Upper lobe of right lung (tissue), 1 donor: ENCODE measurements around the gene PDK2. TPM values are rescaled to one million over a fixed set of nuclear protein-coding genes. Genes with fewer than 3 reads are reported as not detected.
A peak's percentile ranks its signal among the peaks of the same experiment; 100 is the strongest.

Experiments used
- ATAC-seq: fragments of 200-7000 bp; cut with Tn5 transposase; one replicate; pipeline ENCODE4 v1.9.1; 2020; ENCODE audit warnings: mild to moderate bottlenecking, moderate library complexity
- DNase-seq: peaks from one replicate; pipeline ENCODE4 v3.0.0-alpha.2; 2020
- H3K27ac ChIP-seq: fragments of 200-600 bp; one replicate; pipeline ENCODE4 v1.8.0; 2022
- H3K27me3 ChIP-seq: fragments of 200-600 bp; one replicate; pipeline ENCODE4 v1.8.0; 2022; ENCODE audit warnings: mild to moderate bottlenecking
- H3K36me3 ChIP-seq: fragments of 200-600 bp; one replicate; pipeline ENCODE4 v1.8.0; 2022
- H3K4me1 ChIP-seq: fragments of 200-600 bp; one replicate; pipeline ENCODE4 v1.8.0; 2022
- H3K4me3 ChIP-seq: fragments of 200-600 bp; one replicate; pipeline ENCODE4 v1.8.0; 2022; ENCODE audit warnings: mild to moderate bottlenecking
- H3K9me3 ChIP-seq: fragments of 200-600 bp; one replicate; pipeline ENCODE4 v1.8.0; 2022
- intact Hi-C: fragments of 100-400 bp; cut with DNase I; formaldehyde crosslinking; loops from one replicate; pipeline ENCODE4 v1.11.0; 2022
- total RNA-seq: library from RNA; stranded (reverse); fragmentation: NEBNext Ultra II Directional; extraction: Animal tissue kit (Norgen Biotek cat#: 25700); gene quantifications from one replicate; pipeline ENCODE4 v1.2.1, GENCODE V29; 2021
- TF ChIP-seq, protein P1 (sequence below): fragments of 200-600 bp; IDR thresholded peaks from one replicate; pipeline ENCODE4 v1.8.0; 2022; ENCODE audit warnings: antibody characterized with exemption
- donor health status: DM: no; HTN: yes; CAD: no; lungs with severe emphysema.

Gene PDK2
- total RNA-seq, 1 donor from 2014 or later, result 30.2 TPM

DNA sequence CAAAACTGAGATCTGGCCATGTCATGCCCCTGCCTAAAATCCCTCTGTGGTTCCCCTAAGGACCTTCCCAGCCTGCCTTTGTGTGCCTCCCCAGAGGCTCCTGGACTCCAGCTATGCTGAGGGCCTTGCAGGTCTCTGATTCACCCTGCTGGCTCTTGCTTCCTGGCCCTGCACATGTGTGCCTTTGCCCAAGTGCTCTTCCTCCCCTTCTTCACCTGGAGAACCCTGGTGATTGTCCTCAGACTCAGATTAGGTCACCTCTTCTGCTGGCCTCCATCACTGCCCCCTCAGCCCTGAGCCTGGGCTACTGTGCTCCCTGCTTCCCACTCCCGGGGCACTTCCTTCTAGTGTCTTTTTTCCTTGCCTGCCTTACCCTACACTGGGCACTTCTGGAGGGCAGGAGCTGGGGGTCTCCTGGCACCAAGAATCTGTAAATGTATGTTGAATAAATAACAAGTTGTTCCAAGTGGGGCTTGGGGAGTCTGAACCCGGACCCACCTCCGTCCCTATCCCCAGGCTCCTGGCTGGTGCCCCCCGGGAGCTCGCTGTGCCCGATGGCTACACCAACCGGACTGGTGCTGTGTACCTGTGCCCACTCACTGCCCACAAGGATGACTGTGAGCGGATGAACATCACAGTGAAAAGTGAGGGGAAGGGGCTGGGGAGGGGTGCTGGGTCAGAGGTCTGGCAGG lies 31.4 kb upstream of the PDK2 start:
- H3K4me3 ChIP-seq, result no peak overlapping the region
- ATAC-seq, result no peak
- peaks cover 22% of the 10 kb centered on the region for H3K36me3 ChIP-seq
- H3K27me3 ChIP-seq, result no peaks in the 10 kb centered on the region
- TF ChIP-seq, protein P1, sequence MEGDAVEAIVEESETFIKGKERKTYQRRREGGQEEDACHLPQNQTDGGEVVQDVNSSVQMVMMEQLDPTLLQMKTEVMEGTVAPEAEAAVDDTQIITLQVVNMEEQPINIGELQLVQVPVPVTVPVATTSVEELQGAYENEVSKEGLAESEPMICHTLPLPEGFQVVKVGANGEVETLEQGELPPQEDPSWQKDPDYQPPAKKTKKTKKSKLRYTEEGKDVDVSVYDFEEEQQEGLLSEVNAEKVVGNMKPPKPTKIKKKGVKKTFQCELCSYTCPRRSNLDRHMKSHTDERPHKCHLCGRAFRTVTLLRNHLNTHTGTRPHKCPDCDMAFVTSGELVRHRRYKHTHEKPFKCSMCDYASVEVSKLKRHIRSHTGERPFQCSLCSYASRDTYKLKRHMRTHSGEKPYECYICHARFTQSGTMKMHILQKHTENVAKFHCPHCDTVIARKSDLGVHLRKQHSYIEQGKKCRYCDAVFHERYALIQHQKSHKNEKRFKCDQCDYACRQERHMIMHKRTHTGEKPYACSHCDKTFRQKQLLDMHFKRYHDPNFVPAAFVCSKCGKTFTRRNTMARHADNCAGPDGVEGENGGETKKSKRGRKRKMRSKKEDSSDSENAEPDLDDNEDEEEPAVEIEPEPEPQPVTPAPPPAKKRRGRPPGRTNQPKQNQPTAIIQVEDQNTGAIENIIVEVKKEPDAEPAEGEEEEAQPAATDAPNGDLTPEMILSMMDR, result no peak
- intact Hi-C loops, result no loop called here
- no peaks in the 10 kb centered on the region for H3K9me3 ChIP-seq
- DNase-seq, result no peak
- peaks cover 68% of the 10 kb centered on the region for H3K4me1 ChIP-seq
- peak overlapping the region; percentile 85 for H3K27ac ChIP-seq

- peak; percentile 52 for ATAC-seq
- H3K4me1 ChIP-seq, result peaks cover 61% of the 10 kb centered on the region
- intact Hi-C loops, result no loop called here
These were observed 30.7 kb upstream of the PDK2 start for GRCh38 chr17:50064253-50065001.

GRCh38 chr17:50065056-50065455 lies 30.1 kb upstream of the PDK2 start:
- H3K27me3 ChIP-seq, result no peaks in the 10 kb centered on the region
- peaks cover 54% of the 10 kb centered on the region for H3K4me1 ChIP-seq
- intact Hi-C loops, result no loop called here
- no peaks in the 10 kb centered on the region for H3K9me3 ChIP-seq
- DNase-seq (no peak), ATAC-seq (no peak)
- H3K4me3 ChIP-seq, result no peak overlapping the region
- peak overlapping the region; percentile 85 for H3K27ac ChIP-seq
- TF ChIP-seq, protein P1, result no peak
- H3K36me3 ChIP-seq, result peaks cover 35% of the 10 kb centered on the region

More at GRCh38 chr17:50064253-50065001, 30.7 kb upstream of the PDK2 start:
- TF ChIP-seq, protein P1, result no peak
- peaks cover 29% of the 10 kb centered on the region for H3K36me3 ChIP-seq
- no peak overlapping the region for H3K4me3 ChIP-seq
- DNase-seq, result peak; percentile 82
- peak overlapping the region; percentile 85 for H3K27ac ChIP-seq
- H3K9me3 ChIP-seq, result no peaks in the 10 kb centered on the region
- H3K27me3 ChIP-seq, result no peaks in the 10 kb centered on the region

GRCh38 chr17:50066995-50067394 lies 28.2 kb upstream of the PDK2 start:
- Histone ChIP-seq H3K36me3 (peaks cover 54% of the 10 kb centered on the region), H3K27me3 (no peaks in the 10 kb centered on the region)
- TF ChIP-seq, protein P1, result no peak

GRCh38 chr17:50067996-50068395 lies 27.2 kb upstream of the PDK2 start:
- H3K36me3 ChIP-seq, result peaks cover 60% of the 10 kb centered on the region
- no peaks in the 10 kb centered on the region for H3K9me3 ChIP-seq
- intact Hi-C loops, result no loop called here
- DNase-seq, result no peak
- TF ChIP-seq, protein P1, result no peak
- peaks cover 25% of the 10 kb centered on the region for H3K4me1 ChIP-seq
- ATAC-seq, result no peak
- H3K27ac ChIP-seq, result no peak overlapping the region
- H3K27me3 ChIP-seq, result no peaks in the 10 kb centered on the region
- no peak overlapping the region for H3K4me3 ChIP-seq

More at GRCh38 chr17:50066995-50067394, 28.2 kb upstream of the PDK2 start:
- H3K4me3 ChIP-seq, result no peak overlapping the region
- no peak for DNase-seq
- no peaks in the 10 kb centered on the region for H3K9me3 ChIP-seq
- intact Hi-C loops, result no loop called here
- H3K27ac ChIP-seq, result no peak overlapping the region
- ATAC-seq, result no peak
- peaks cover 35% of the 10 kb centered on the region for H3K4me1 ChIP-seq
